Urothelium cell line (cell line): ENCODE results near the gene NAE1.
"Not testable (repeated sequence)": the region's sequence is repeated elsewhere in the genome, so short reads cannot be mapped to it uniquely, and the experiment has no call there.

Experiments used
- DNase-seq: peaks from one replicate; pipeline ENCODE4 v3.0.0; 2011; ENCODE audit warnings: low spot score, mixed read lengths
- FAIRE-seq: peaks from 2 replicates; lab custom pipeline; 2011; peaks lifted over from hg19 to GRCh38; lab: Jason Lieb, UNC

The NAE1 gene

DNA sequence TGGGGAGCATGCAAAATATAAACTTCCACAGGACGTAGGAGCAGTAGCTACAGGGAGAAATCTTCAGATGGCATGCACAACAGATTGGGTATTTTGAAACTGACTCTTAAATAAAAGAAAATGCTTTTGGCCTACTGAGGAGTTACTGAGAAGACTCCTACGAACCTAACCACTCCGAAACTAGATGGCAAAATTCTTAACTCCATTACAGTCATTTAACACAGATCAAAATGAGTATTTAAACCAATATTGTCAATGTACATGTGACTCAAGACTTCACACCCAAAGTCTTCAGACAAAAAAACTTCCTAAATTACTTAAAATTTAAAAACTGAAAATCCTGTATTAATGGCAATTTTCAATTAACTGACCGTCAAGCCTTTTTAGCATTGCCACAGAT is 21.0 kb downstream of the NAE1 start:
- FAIRE-seq: no peak
- DNase-seq: no peak

DNA sequence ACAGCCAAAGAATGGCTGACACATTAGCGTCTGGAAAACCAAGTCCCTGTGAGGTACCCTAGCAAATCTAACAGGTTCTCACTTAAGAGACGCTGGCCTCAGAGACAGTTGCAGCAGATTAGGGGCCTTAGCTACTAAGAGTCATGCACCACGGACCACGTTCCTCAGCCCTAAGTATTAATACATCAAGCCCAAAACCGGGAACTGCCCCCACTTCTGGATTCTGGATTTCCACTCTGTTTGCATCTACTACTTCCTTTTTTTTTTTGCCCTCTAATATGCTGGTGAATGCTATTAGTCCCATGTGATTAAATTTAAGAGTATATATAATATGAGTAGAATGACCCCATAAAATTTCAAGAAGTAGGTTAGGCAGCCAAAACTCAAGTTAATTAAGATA is 28.6 kb downstream of the NAE1 start:
- FAIRE-seq (no peak), DNase-seq (no peak)

DNA sequence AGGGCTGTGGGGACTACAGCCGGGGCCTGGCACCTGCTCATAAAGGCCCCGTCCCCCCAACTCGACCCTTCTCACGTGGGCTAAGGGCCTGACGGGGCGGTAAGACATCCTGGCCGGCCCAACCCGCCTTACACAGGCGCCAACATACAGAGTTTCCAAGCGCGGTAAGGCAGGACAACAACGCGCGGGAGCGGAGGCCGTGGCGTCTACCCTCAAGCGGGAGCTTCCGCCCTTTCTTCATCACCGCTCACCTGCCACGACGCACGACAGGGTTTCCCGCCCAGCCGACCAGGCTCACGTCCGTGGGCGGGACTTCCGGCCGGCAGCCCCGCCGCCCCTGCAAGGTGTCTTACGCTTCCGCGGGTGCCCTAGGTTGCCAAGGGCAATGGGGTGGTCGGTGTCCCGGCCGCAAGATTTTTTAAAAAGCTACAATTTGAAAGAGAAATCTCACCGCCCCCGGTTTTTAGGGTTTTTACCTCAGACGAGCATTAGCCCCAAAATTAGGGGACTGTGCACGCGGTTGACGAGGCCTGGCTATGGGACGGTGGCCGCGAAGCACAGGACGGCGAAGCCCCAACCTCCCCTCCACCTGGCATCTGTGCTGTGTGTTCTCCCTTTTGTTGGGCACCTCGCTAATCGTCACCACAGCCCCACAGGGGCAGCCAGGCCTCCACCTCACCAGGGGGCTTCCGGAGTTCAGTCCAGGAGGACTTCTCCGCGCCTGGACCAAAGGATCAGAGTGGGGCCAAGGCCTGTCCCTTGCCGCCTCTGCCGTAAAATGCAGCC is 29.3 kb downstream of the NAE1 start, which contains the start of gene TERB1:
TERB1 (minus strand) TSS at position 265 of the 786 bp plus-strand sequence. CDS start 4,786 bp downstream, outside the sequence.
- FAIRE-seq (no peak), DNase-seq (no peak)

DNA sequence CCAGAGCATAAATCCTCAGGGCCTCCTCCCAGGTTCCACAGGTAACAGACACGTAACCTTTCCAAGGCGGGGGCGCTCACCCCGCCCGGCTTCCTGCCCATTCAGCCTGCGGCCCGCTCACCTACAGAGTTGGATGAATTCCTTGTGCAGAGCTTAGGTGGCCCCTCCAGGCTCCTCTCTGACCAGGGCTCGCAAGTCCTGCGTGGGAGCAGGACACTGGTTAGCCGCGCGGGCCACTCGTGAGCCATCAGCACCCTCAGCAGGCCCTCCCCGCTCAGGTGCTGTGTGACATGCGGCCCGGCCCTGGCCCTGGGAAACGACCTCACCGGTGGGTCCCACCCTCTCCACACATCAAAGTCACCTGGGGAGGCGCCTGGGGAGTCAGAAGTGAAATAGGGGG is 29.9 kb downstream of the NAE1 start:
- DNase-seq (no peak), FAIRE-seq (no peak)

DNA sequence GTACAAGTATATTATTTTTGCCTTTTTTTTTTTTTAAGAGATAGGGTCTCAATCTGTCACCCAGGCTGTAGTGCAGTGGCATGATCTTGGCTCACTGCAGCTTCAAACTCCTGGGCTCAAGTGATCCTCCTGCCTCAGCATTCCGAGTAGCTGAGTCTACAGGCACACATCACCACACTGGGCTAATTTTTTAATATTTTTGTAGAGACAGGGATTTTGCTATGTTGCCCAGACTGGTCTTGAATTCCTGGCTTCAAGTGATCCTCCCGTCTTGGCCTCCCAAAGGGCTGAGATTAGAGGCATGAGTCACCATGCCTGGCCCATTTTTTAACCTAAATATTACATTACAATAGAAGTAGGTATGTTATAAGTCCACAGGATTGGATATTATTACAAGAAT is 32.6 kb downstream of the NAE1 start:
- DNase-seq (no peak), FAIRE-seq (no peak)

DNA sequence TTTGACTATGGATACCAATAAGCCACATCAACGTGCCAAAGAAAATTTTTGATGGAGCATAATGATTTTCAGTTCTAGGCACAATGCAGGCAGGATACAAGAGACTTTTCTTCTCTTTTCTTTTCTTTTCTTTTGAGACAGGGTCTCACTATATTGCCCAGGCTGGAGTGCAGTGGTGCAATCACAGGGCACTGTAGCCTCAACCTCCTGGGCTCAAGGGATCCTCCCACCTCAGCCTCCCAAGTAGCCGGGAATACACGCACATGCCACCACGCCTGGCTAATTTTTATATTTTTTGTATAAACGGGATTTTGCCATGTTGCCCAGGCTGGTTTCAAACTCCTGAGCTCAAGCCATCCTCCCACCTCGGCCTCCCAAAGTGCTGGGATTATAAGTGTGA is 36.8 kb downstream of the NAE1 start:
- FAIRE-seq, DNase-seq: not testable (repeated sequence)

DNA sequence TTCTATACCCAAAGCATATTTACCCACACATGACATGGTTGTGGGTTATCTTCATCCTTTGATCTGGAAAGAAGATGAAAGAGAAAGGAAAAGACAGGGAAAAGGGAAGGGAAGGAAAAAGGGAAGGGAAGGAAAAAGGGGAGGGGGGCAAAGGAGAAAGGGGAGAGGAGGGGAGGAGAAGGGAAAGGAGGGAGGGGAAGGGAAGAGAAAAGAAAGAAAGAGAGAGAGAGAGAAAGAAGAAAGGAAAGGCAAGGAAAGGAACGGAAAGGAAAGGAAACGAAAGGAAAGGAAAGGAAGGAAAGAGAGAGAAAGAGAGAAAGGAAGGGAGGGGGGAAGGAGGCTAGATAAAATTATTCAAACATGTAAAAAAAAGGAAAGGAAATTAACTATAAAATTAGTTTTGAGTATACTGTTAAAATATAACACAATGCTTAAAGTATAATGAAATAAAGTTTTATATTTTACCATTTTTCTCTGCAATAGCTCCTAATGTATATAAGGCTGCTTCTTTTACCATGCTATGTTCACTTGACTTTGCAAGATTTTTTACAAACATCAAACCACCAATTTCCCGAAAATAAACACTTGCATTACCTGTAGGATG is 40.5 kb downstream of the NAE1 start:
- FAIRE-seq (no peak), DNase-seq (no peak)

DNA sequence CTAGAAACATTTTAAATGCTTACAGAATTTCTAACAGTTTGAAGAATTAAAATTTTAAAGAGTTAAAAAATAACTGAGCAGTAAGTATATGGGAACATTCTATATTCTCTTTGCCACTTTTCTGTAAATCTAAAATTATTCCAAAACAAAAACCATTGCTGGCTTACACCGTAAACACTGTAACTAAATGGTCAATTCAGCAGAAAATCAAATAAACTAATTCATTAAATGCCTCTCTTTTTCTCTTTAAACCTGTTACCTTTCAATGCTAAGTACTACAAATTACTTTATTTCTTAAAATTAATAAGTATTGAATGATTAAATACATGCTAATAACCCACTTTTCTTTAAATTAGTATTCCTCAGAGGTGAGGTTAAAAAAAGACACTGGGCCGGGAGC is 43.3 kb downstream of the NAE1 start:
- DNase-seq: no peak
- FAIRE-seq: no peak

DNA sequence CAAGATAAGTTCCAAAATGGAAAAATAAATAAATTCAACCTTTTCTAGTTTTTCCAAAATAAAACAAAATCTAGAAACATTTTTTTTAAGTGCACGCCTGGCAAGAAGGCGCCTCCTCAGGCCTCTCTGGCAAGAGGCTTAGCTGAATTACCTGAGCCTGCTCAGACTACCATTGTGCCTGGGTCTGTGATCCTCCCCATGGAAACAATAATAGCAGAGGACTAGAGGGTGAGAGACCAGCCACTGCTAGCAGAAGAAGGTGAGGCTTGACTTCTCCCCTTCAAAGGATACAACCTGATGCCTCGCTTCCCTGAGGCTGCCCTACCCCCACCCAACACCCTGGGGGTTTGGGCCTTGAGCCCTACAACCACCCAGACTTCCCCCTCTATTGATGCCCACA is 44.2 kb downstream of the NAE1 start:
- no peak for FAIRE-seq
- DNase-seq: no peak

DNA sequence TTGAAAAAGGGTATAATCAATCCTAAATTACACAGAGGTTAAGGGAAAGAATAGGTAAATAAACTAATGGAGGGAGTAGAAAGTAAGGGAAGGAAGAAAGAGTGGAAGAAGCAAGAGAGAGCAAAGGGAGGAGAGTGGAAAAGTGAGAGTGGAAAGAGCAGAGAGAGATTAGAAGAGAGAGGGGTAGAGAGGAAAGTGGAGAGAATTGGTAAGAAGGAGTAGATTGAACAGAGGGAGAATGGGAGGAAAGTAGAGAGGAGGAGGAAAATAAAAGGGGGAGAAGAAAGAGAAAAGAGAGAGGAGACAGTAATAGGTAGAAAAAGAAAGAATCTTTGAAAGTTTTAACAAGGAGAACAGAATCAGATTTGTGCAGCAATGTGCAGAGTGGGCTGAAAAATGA is 54.3 kb downstream of the NAE1 start:
- no peak for DNase-seq
- FAIRE-seq: no peak

DNA sequence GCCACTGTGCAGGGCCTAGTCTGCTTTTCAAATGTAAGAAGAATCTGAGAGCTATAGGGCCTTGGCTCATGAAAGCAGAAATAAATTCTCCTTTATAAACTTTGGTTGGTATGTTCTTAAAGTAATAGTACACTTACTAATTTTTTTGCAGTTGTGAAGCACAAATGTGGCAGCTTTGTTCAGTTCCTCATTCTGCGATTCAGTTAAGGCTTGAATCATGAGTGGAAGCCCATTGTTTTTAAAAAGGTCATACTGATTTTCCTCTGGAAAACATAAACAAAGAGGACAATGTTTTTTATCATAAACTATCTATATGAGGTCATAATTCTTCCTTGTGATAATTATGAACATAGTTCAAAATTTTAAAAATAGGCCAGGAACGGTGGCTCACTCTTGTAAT is 55.8 kb downstream of the NAE1 start:
- no peak for FAIRE-seq

DNA sequence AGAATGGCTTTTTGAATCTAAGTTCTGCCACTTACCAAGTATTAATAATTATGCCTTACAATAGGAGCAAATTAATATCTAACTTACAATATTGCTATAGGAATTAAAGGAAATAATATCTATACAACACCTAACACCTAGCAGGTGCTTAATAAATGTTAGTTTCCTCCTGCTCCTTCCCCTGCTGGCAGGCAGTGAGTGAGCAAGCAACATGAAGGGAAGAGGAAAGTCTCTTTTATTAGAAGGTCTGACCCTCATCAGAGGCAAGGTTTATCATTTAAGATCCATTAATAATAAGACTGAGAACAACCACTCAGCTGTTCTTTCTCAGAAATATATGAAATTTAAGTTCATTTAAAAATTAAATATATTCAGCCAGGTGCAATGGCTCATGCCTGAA is 72.7 kb downstream of the NAE1 start:
- FAIRE-seq: no peak
- DNase-seq: no peak

More for the DNA sequence above, 55.8 kb downstream of the NAE1 start:
- no peak for DNase-seq

DNA sequence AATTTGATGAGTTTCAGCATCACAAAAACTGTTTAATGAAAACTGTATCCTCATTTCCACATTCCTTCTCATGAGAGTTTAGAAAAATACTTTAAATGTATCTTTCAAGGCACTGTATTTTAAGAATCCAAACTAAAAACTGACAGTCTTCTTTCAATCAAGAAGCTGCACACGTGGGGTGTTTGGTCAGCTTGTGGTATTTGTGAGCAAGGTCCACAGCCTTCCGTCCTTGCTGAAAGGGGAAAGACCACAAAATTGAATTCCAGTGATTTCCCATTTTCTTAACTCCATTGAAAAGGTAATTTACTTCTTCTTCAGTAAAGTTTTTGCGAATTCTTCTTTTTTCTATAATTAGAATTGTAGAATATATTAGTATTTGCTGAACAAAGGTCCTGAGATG is 76.0 kb downstream of the NAE1 start:
- DNase-seq: no peak
- no peak for FAIRE-seq

DNA sequence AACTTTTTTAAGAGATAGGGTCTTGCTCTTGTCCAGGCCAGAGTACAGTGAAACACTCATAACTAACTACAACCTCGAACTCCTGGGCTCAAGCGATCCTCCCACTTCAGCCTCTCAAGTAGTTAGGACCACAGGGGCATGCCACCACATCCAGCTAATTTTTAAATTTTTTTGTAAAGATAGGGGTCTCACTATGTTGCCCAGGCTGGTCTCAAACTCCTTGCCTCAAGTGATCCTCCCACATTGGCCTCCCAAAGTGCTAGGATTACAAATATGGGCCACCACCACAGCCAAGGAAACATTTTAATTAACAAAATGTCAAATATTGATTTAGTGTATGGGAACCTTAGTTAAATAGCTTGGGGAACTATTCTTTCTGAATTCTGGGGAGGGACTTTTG is 76.6 kb downstream of the NAE1 start:
- no peak for FAIRE-seq
- DNase-seq: no peak

DNA sequence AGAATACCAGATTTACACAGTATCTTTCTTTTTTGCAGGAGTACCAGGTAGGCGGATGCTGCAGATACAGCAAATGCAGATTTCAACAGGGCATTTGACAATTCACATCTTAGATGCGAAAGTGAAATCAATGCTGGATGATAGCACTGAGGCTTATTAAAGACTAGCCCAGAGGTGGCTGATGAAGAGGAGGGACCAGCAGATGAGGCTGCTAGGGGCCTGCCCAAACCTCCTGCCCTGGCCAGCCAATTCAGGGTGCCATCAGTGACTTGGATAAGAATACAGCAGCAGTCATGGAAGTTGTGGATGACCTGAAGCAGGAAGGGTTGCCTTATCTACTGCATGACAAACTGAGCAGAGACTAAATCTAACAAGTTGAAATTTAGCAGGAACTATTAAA is 77.8 kb downstream of the NAE1 start:
- FAIRE-seq (no peak), DNase-seq (no peak)
